ENCODE measurements around the gene TBC1D30.
A peak's percentile ranks its signal among the peaks of the same experiment; 100 is the strongest.

Gene TBC1D30

DNA sequence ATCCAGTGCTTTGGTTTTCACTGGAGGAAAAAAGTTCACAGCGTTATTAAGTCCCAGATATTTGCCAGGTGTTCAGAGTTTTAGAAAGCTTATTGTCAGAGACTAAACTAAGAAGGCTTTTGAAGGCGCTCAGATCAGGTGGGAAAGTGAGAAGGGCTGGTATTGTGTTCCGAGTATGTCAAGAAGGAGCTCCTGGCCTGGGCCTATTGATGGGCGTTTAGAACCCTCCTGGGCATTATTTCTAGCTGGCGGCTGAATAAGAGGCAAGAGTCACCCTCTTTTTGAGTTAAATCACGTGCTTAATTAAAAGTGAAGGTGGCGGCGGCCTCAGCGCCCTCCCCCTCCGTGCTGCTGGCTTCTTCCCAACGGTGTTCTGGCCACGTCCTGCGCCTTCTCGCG is 44.3 kb upstream of the TBC1D30 start:
- peaks cover 14% of the 10 kb centered on the region for H3K4me1 ChIP-seq (ENCODE audit: low read length)
- TF ChIP-seq EZH2 (optimal IDR thresholded peaks at IDR 0.05; ENCODE audit: low read depth, low read length) (no peak), EZH2phosphoT487 (IDR thresholded peaks at IDR 0.05; ENCODE audit: low read length) (no peak)
- TF ChIP-seq, protein P1, sequence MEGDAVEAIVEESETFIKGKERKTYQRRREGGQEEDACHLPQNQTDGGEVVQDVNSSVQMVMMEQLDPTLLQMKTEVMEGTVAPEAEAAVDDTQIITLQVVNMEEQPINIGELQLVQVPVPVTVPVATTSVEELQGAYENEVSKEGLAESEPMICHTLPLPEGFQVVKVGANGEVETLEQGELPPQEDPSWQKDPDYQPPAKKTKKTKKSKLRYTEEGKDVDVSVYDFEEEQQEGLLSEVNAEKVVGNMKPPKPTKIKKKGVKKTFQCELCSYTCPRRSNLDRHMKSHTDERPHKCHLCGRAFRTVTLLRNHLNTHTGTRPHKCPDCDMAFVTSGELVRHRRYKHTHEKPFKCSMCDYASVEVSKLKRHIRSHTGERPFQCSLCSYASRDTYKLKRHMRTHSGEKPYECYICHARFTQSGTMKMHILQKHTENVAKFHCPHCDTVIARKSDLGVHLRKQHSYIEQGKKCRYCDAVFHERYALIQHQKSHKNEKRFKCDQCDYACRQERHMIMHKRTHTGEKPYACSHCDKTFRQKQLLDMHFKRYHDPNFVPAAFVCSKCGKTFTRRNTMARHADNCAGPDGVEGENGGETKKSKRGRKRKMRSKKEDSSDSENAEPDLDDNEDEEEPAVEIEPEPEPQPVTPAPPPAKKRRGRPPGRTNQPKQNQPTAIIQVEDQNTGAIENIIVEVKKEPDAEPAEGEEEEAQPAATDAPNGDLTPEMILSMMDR (IDR thresholded peaks at IDR 0.05; ENCODE audit: low read length) = no peak
- H3K4me2 ChIP-seq (ENCODE audit: low read depth, low read length) = peak overlapping the region; percentile 71
- DNase-seq = no peak
- peak overlapping the region; percentile 69 for H3K4me3 ChIP-seq (ENCODE audit: low read length)
- peak overlapping the region; percentile 39; the same call in 1 of the 2 replicates for H3K9ac ChIP-seq (ENCODE audit: low read length)
- no peaks in the 10 kb centered on the region for H4K20me1 ChIP-seq (ENCODE audit: insufficient read depth, low read length)
- H3K36me3 ChIP-seq (replicated peaks; ENCODE audit: insufficient read depth, low read length) = no peaks in the 10 kb centered on the region
- H3K79me2 ChIP-seq (ENCODE audit: low read length) = peaks cover 30% of the 10 kb centered on the region
- H3F3A ChIP-seq (ENCODE audit: insufficient read depth, low read length) = peaks cover 24% of the 10 kb centered on the region
- H3K9me3 ChIP-seq (replicated peaks; ENCODE audit: insufficient read depth, low read length) = no peaks in the 10 kb centered on the region
- no peaks in the 10 kb centered on the region for H3K9me2 ChIP-seq (replicated peaks; ENCODE audit: insufficient read depth, low read length)
- H3K27ac ChIP-seq (ENCODE audit: low read length) = peak overlapping the region; percentile 42; the same call in 1 of the 2 replicates
- peak overlapping the region; percentile 69 for H2AFZ ChIP-seq (ENCODE audit: low read length)
- no peaks in the 10 kb centered on the region for H3K27me3 ChIP-seq (replicated peaks; ENCODE audit: insufficient read depth, low read length)

DNA sequence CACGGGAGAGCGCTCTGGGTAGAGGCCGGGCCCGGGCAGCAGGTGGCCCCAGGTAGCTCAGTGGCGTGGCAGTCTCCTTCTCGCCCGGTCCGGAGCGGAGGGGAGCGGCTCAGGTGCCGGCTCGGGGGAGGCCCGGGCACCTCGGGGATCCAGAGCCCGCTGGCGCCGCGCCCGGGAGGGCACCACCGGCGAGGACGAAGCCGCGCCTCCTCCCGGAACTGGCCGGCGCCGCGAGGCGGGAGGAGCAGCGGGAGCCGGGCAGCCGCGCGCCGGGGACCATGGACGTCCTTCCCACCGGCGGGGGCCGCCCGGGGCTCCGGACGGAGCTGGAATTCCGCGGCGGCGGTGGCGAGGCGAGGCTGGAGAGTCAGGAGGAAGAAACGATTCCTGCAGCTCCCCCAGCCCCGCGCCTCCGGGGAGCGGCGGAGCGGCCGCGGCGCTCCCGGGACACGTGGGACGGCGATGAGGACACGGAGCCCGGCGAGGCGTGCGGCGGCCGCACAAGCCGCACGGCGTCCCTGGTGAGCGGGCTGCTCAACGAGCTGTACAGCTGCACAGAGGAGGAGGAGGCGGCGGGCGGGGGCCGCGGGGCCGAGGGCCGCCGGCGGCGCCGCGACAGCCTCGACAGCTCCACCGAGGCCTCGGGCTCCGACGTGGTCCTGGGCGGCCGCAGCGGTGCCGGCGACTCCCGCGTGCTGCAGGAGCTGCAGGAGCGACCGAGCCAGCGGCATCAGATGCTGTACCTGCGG is 43.7 kb upstream of the TBC1D30 start:
- Histone ChIP-seq H3K4me1 (ENCODE audit: low read length) (peaks cover 14% of the 10 kb centered on the region), H3K79me2 (ENCODE audit: low read length) (peaks cover 30% of the 10 kb centered on the region), H2AFZ (ENCODE audit: low read length) (peak overlapping the region; percentile 87), H3K27ac (ENCODE audit: low read length) (peak overlapping the region; percentile 53; the same call in 1 of the 2 replicates), H3K9ac (ENCODE audit: low read length) (peak overlapping the region; percentile 39; the same call in 1 of the 2 replicates), H3K36me3 (replicated peaks; ENCODE audit: insufficient read depth, low read length) (no peaks in the 10 kb centered on the region), H3K9me3 (replicated peaks; ENCODE audit: insufficient read depth, low read length) (no peaks in the 10 kb centered on the region), H3K4me3 (ENCODE audit: low read length) (peak overlapping the region; percentile 69), H4K20me1 (ENCODE audit: insufficient read depth, low read length) (no peaks in the 10 kb centered on the region), H3F3A (ENCODE audit: insufficient read depth, low read length) (peaks cover 24% of the 10 kb centered on the region), H3K27me3 (replicated peaks; ENCODE audit: insufficient read depth, low read length) (no peaks in the 10 kb centered on the region), H3K4me2 (ENCODE audit: low read depth, low read length) (peak overlapping the region; percentile 71), H3K9me2 (replicated peaks; ENCODE audit: insufficient read depth, low read length) (no peaks in the 10 kb centered on the region)
- DNase-seq = peak; percentile 61
- TF ChIP-seq EZH2phosphoT487 (IDR thresholded peaks at IDR 0.05; ENCODE audit: low read length) = no peak
- TF ChIP-seq, protein P1 (IDR thresholded peaks at IDR 0.05; ENCODE audit: low read length) = 0 out of 2 replicates have a peak, but pooled peaks have one; percentile 20

DNA sequence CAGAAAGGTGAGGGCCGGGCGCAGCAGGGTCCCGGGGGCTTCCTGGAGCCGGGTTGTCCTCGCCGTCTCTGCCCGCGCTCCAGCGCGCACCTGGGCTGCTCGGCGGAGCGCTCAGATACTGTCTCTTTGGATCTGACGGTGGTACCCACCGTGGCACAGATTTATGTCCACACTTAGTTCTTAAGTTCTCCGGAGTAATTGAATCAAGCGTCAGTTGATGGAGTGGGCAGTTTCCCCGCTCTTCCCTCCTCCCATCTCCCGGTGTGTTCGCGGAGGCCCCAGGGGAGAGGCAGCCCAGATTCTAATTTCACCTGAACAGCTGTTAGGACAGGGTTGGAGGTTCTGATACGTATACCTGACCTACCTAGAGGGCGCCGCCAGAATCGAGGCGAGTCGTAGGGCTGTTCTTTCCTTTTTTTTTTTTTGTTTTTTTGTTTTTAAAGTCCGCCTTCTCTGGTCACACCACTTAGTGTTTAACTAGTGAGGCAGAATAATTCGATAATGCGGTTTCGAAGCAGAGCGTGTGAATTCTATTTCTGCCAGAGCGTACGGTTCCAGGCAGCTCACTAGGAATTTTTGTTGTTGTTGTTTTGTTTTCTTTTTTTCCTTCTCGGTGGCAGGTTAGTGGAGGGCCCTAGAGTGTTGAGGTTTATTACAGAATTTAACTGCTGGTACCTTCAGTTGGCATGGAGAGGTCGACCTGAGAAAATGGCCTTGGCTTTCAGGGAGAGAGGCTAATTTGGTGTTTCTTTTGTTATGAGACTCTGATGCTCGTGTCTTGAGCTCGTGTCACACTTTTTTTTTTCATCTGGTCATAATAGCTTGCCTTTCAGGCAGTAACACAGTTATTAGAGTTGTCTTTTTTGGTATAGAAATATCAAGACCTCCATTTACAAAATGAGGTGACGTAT is 42.9 kb upstream of the TBC1D30 start:
- H3K9me2 ChIP-seq (replicated peaks; ENCODE audit: insufficient read depth, low read length) = no peaks in the 10 kb centered on the region
- peak overlapping the region; percentile 69 for H3K4me3 ChIP-seq (ENCODE audit: low read length)
- H3K79me2 ChIP-seq (ENCODE audit: low read length) = peaks cover 30% of the 10 kb centered on the region
- H3K27me3 ChIP-seq (replicated peaks; ENCODE audit: insufficient read depth, low read length) = no peaks in the 10 kb centered on the region
- peaks cover 14% of the 10 kb centered on the region for H3K4me1 ChIP-seq (ENCODE audit: low read length)
- H3F3A ChIP-seq (ENCODE audit: insufficient read depth, low read length) = peaks cover 24% of the 10 kb centered on the region
- peak overlapping the region; percentile 39 for H3K9ac ChIP-seq (ENCODE audit: low read length)
- H4K20me1 ChIP-seq (ENCODE audit: insufficient read depth, low read length) = no peaks in the 10 kb centered on the region
- H2AFZ ChIP-seq (ENCODE audit: low read length) = peak overlapping the region; percentile 87
- peak; percentile 67 for DNase-seq
- H3K9me3 ChIP-seq (replicated peaks; ENCODE audit: insufficient read depth, low read length) = no peaks in the 10 kb centered on the region
- H3K36me3 ChIP-seq (replicated peaks; ENCODE audit: insufficient read depth, low read length) = no peaks in the 10 kb centered on the region
- H3K4me2 ChIP-seq (ENCODE audit: low read depth, low read length) = peak overlapping the region; percentile 71
- H3K27ac ChIP-seq (ENCODE audit: low read length) = peak overlapping the region; percentile 53; the same call in 1 of the 2 replicates
- TF ChIP-seq EZH2 (optimal IDR thresholded peaks at IDR 0.05; ENCODE audit: low read depth, low read length) = no peak
- TF ChIP-seq, protein P1 (IDR thresholded peaks at IDR 0.05; ENCODE audit: low read length) = peak; percentile 32
